Endothelial cell of umbilical vein (primary cell): Measurements from ENCODE around the gene PDK2.

Experiments
- EZH2 ChIP-seq: IDR thresholded peaks from 2 replicates; pipeline ENCODE4 v1.6.1; 2012; ENCODE audit warnings: borderline replicate concordance, low read depth, mild to moderate bottlenecking, moderate library complexity, low read length, inconsistent platforms; ENCODE audit not compliant: severe bottlenecking
- FOS ChIP-seq: IDR thresholded peaks from 2 replicates; pipeline ENCODE4 v1.6.1; 2011; ENCODE audit warnings: mild to moderate bottlenecking, low read length, moderate library complexity, borderline replicate concordance; ENCODE audit not compliant: insufficient read depth
- JUN ChIP-seq: IDR thresholded peaks from 2 replicates; pipeline ENCODE4 v1.6.1; 2011; ENCODE audit warnings: borderline replicate concordance, low read depth; ENCODE audit not compliant: insufficient read length, insufficient read depth
- POLR2A ChIP-seq: IDR thresholded peaks from 2 replicates; pipeline ENCODE4 v1.6.1; 2012; ENCODE audit warnings: low read depth, mild to moderate bottlenecking, control low read depth, low read length
- POLR2AphosphoS5 ChIP-seq: IDR thresholded peaks from 2 replicates; pipeline ENCODE4 v1.6.1; 2012; ENCODE audit warnings: low read depth, mild to moderate bottlenecking, control low read depth, low read length, moderate library complexity; ENCODE audit not compliant: insufficient read depth
- TF ChIP-seq, protein P1 (sequence below), 2 donors: IDR thresholded peaks; 1 replicate in 1 of 2; 2 replicates in 1 of 2; pipeline ENCODE4 v1.5.1; 2011; ENCODE audit warnings: low read length in 2 of 2, mild to moderate bottlenecking in 2 of 2, moderate library complexity in 2 of 2, control low read depth in 1 of 2, inconsistent platforms in 1 of 2, low read depth in 1 of 2; ENCODE audit not compliant: insufficient read depth in 1 of 2; ENCODE audit errors: extremely low read depth in 1 of 2

DNA sequence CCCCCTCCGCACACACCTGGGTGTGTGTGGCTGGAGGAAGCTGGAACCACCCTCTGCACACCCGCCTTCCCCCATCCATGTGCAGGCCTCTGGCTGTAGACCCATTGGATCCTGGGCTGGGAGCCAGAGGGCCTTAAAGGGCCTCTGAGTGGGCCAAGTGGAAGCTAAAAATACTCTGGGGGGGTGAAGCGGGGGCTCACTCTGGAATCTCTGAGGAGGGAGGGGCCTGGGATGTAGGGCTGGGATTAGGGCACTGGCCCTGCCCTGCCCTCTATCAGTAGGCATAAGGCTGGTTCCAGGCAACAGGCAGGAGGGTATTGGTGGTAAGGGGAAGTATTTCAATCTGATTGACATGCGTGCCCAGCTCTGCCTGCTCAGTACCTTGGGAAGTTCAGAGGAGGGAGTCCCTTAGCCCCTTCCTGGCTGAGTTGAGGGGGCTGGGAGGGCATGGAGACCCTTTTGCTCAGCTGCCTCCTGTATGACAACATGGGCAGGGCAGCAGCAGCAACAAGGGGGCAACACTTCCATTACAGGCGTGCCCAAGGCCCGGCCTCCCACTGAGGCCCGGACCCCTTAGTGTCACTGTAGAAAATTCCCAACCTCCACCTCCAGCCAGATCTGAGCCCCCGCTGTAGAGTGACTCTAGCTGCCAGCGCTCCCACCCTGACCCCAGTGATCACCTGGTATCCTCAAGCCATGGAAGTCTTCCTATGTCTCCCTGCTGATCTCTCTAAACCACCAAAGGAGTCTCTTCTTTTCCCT lies 34.0 kb upstream of the PDK2 start:
- TF ChIP-seq, protein P1, sequence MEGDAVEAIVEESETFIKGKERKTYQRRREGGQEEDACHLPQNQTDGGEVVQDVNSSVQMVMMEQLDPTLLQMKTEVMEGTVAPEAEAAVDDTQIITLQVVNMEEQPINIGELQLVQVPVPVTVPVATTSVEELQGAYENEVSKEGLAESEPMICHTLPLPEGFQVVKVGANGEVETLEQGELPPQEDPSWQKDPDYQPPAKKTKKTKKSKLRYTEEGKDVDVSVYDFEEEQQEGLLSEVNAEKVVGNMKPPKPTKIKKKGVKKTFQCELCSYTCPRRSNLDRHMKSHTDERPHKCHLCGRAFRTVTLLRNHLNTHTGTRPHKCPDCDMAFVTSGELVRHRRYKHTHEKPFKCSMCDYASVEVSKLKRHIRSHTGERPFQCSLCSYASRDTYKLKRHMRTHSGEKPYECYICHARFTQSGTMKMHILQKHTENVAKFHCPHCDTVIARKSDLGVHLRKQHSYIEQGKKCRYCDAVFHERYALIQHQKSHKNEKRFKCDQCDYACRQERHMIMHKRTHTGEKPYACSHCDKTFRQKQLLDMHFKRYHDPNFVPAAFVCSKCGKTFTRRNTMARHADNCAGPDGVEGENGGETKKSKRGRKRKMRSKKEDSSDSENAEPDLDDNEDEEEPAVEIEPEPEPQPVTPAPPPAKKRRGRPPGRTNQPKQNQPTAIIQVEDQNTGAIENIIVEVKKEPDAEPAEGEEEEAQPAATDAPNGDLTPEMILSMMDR (IDR thresholded peaks at IDR 0.05; ENCODE audit: extremely low read depth in 1 of 2, insufficient read depth in 1 of 2, low read depth in 1 of 2, low read length in 2 of 2), result no peak
- TF ChIP-seq POLR2A (no peak), FOS (no peak), EZH2 (no peak), JUN (no peak), POLR2AphosphoS5 (no peak)
